ENCODE results near the gene CYS1.

DNA sequence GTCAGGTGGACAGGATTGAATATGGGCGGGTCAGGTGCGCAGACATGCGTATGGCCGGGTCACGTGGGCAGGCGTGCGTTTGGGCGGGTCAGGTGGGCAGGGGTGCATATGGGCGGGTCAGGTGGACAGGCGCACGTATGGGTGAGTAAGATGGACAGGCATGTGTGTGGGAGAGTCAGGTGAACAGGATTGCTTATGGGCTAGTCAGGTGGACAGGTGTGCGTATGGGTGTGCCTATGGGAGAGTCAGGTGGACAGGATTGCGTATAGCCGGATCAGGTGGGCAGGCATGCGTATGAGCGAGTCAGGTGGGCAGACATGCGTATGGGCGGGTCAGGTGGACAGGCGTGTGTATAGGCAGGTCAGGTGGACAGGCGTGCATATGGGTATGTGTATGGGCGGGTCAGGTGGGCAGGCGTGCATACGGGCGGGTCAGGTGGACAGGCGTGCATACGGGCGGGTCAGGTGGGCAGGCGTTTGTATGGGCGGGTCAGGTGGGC lies 67.2 kb downstream of the CYS1 start:
- TF ChIP-seq POLR2AphosphoS5 (IDR thresholded peaks at IDR 0.05; ENCODE audit: low read depth, low read length) (no peak), POLR2A (IDR thresholded peaks at IDR 0.05; ENCODE audit: low read depth, low read length) (no peak), SPI1 (IDR thresholded peaks at IDR 0.05; ENCODE audit: low read depth, low read length) (no peak)

Measured in GM12891 (cell line).